Measurements from ENCODE around the gene POLD1.
A peak's percentile ranks its signal among the peaks of the same experiment; 100 is the strongest.
"Not testable (repeated sequence)": the region's sequence is repeated elsewhere in the genome, so short reads cannot be mapped to it uniquely, and the experiment has no call there.

The POLD1 gene

DNA sequence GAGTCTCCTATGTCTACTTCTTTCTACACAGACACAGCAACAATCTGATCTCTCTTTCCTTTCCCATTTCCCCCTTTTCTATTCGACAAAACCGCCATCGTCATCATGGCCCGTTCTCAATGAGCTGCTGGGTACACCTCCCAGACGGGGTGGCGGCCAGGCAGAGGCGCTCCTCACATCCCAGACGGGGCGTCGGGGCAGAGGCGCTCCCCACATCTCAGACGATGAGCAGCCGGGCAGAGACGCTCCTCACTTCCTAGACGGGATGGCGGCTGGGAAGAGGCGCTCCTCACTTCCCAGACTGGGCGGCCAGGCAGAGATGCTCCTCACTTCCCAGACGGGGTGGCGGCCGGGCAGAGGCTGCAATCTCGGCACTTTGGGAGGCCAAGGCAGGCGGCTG, 6.8 kb downstream of the POLD1 start:
- DNase-seq (ENCODE audit: low spot score): not testable (repeated sequence)

GRCh38 chr19:50392759-50393158, 8.6 kb downstream of the POLD1 start:
- no peak for DNase-seq (ENCODE audit: low spot score)

GRCh38 chr19:50393589-50393988, 9.4 kb downstream of the POLD1 start:
- no peak for DNase-seq (ENCODE audit: low spot score)

GRCh38 chr19:50394017-50394416, 9.9 kb downstream of the POLD1 start:
- DNase-seq (ENCODE audit: low spot score): no peak

- DNase-seq (ENCODE audit: low spot score): no peak
Measured at GRCh38 chr19:50398675-50399367, 14.7 kb downstream of the POLD1 start.

- DNase-seq (ENCODE audit: low spot score): no peak
Measured at GRCh38 chr19:50399368-50399745, 15.2 kb downstream of the POLD1 start.

DNA sequence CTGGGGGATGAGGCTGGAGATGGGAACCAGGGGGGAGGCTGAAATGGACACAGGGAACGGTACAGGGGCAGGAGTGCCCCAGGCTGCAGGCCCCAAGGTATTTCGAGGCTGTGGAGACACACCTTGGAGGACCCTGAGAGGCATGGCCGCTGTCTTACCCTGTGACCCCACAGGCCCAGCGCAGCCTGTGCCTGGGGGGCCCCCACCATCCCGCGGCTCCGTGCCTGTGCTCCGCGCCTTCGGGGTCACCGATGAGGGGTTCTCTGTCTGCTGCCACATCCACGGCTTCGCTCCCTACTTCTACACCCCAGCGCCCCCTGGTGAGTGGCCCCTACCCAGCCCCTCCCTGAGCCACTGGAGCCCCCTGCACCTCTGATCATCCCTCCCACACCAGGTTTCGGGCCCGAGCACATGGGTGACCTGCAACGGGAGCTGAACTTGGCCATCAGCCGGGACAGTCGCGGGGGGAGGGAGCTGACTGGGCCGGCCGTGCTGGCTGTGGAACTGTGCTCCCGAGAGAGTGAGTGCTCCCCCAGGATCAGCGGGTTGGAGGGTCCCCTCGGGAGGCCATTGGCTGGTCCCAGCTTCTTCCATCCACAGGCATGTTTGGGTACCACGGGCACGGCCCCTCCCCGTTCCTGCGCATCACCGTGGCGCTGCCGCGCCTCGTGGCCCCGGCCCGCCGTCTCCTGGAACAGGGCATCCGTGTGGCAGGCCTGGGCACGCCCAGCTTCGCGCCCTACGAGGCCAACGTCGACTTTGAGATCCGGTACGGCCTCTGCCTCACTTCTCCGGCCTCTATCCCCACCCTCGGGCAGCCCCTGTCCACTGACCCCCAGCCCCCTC, 17.7 kb downstream of the POLD1 start:
- no peak for DNase-seq (ENCODE audit: low spot score)

- no peak for DNase-seq (ENCODE audit: low spot score)
Measured at GRCh38 chr19:50402544-50403301, 18.6 kb downstream of the POLD1 start.

GRCh38 chr19:50406156-50406820, 22.1 kb downstream of the POLD1 start:
- DNase-seq (ENCODE audit: low spot score): no peak

GRCh38 chr19:50406829-50407228, 22.7 kb downstream of the POLD1 start:
- DNase-seq (ENCODE audit: low spot score): no peak

GRCh38 chr19:50409347-50409746, 25.2 kb downstream of the POLD1 start:
- DNase-seq (ENCODE audit: low spot score): no peak

DNA sequence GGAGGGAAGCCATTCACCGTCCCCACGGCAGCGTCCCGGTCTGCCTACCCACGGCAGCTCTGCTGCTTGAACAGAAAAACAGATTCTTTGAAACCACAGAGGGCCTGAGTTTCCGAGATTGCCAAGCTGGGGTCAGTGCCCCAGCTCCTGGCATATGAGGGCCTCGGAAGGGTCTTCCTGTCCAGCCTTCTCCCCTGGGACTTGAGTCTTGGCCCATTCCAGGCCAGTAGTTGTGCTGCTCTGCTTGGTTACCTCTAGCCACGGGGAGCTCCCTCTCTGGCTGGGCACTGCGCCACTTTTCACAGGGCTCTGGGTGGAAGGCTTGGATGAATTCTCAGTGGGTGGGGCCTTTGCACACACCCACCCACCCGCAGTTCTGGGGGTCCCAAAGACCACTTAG, 26.0 kb downstream of the POLD1 start:
- DNase-seq (ENCODE audit: low spot score): no peak

GRCh38 chr19:50412419-50412818, 28.3 kb downstream of the POLD1 start:
- no peak for DNase-seq (ENCODE audit: low spot score)

DNA sequence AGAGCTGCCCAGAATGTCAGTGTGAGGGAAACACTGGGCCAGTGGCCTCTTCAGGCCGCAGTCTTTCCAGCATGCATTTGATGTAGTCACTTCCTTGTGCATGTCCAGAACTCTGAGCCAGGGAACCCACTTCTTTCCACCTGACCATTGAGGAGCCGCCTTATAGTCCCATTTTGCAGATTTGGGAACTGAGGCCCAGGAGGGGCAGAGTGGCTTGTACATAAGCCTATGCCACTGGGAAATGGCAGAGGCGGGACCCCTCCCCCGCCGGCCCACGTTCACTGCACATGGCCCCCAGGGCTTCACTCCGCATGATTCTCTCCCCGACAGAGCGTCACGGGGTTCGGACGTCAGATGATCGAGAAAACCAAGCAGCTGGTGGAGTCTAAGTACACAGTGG, 28.9 kb downstream of the POLD1 start:
- no peak for DNase-seq (ENCODE audit: low spot score)

- DNase-seq (ENCODE audit: low spot score): no peak
Measured at GRCh38 chr19:50413531-50413930, 29.4 kb downstream of the POLD1 start.

DNA sequence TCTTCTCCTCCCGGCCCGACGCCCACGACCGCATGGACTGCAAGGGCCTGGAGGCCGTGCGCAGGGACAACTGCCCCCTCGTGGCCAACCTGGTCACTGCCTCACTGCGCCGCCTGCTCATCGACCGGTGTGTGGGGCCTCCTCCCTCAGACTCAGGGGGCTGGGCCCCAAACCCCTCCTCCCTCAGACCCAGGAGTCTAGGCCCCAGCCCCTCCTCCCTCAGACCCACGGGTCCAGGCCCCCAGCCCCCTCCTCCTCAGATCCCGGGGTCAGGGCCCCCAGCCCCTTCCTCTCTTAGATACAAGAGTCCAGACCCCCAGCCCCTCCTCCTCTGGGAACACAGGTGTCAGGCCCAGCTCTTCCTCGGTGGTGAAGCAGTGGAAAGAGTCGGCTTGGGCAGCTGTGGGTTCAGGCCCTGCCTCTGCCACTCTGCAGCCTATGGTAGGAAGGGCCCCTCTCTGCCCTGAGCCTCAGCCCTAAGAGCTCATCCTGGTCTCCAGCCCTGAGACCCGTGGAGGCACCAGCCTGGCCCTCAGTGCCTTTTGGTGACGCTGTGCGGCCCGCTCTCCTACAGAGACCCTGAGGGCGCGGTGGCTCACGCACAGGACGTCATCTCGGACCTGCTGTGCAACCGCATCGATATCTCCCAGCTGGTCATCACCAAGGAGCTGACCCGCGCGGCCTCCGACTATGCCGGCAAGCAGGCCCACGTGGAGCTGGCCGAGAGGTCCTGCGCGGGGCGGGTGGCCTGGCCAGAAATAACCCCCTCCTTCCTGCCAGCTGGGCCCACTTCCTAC, 30.9 kb downstream of the POLD1 start:
- DNase-seq (ENCODE audit: low spot score): peak; percentile 77

DNA sequence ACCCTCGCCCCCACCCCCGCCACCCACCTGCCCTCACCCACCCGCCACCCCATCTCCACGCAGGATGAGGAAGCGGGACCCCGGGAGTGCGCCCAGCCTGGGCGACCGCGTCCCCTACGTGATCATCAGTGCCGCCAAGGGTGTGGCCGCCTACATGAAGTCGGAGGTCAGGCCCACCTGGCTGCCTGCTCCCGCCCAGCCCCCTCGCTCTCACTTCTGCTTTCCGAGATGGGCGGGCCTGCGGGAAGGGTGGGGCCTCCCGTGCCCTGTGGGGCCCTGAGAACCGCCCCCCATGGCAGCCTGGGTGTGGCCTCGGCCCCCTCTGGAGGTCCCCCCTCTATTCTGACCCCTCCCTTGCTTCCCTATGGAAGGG, 31.5 kb downstream of the POLD1 start:
- no peak for DNase-seq (ENCODE audit: low spot score)

DNA sequence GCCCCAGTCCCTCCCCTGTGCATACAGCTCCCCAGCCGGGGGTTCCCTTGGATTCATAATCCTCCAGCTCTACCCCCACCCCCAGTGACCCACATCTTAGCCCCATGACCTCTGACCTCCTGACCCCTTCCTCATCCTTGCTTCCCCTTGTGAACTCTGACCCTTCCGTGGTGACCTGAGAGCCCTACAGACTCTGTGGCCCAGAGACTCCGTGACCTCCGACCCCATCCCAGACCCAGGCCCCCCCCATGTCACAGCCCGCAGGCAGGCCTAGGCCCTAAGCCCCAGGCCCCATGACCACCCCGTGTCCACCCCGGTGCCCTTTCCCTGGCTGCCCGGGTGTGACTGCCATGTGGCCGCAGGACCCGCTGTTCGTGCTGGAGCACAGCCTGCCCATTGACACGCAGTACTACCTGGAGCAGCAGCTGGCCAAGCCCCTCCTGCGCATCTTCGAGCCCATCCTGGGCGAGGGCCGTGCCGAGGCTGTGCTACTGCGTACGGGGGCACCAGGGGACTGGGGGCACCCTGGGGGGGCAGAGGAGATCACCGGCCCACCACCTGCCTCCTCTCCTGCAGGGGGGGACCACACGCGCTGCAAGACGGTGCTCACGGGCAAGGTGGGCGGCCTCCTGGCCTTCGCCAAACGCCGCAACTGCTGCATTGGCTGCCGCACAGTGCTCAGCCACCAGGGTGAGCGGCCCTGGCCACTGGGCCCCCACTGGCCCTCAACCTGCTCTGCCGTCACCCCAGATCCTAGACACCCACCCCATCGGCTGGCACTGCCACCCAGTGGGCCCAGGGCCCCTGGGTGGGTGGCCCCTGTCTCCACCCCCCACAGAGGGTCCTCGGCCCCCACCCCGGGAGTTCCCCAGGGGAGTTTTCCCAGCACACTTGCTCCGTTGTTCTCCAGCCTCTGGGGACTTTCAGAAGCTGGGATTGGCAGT, 32.2 kb downstream of the POLD1 start:
- DNase-seq (ENCODE audit: low spot score): no peak

GRCh38 chr19:50417111-50418081, 33.2 kb downstream of the POLD1 start:
- DNase-seq (ENCODE audit: low spot score): no peak

All from hematopoietic multipotent progenitor cell treated with erythropoietin and hydrocortisone succinate and interleukin-3 and kit ligand, for 17 days (in vitro differentiated cells).